ENCODE results near the gene CHD6.

Gene CHD6, protein sequence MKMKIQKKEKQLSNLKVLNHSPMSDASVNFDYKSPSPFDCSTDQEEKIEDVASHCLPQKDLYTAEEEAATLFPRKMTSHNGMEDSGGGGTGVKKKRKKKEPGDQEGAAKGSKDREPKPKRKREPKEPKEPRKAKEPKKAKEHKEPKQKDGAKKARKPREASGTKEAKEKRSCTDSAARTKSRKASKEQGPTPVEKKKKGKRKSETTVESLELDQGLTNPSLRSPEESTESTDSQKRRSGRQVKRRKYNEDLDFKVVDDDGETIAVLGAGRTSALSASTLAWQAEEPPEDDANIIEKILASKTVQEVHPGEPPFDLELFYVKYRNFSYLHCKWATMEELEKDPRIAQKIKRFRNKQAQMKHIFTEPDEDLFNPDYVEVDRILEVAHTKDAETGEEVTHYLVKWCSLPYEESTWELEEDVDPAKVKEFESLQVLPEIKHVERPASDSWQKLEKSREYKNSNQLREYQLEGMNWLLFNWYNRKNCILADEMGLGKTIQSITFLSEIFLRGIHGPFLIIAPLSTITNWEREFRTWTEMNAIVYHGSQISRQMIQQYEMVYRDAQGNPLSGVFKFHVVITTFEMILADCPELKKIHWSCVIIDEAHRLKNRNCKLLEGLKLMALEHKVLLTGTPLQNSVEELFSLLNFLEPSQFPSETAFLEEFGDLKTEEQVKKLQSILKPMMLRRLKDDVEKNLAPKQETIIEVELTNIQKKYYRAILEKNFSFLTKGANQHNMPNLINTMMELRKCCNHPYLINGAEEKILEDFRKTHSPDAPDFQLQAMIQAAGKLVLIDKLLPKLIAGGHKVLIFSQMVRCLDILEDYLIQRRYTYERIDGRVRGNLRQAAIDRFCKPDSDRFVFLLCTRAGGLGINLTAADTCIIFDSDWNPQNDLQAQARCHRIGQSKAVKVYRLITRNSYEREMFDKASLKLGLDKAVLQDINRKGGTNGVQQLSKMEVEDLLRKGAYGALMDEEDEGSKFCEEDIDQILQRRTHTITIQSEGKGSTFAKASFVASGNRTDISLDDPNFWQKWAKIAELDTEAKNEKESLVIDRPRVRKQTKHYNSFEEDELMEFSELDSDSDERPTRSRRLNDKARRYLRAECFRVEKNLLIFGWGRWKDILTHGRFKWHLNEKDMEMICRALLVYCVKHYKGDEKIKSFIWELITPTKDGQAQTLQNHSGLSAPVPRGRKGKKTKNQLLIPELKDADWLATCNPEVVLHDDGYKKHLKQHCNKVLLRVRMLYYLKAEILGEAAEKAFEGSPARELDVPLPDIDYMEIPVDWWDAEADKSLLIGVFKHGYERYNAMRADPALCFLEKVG (N-terminal part only)

DNA sequence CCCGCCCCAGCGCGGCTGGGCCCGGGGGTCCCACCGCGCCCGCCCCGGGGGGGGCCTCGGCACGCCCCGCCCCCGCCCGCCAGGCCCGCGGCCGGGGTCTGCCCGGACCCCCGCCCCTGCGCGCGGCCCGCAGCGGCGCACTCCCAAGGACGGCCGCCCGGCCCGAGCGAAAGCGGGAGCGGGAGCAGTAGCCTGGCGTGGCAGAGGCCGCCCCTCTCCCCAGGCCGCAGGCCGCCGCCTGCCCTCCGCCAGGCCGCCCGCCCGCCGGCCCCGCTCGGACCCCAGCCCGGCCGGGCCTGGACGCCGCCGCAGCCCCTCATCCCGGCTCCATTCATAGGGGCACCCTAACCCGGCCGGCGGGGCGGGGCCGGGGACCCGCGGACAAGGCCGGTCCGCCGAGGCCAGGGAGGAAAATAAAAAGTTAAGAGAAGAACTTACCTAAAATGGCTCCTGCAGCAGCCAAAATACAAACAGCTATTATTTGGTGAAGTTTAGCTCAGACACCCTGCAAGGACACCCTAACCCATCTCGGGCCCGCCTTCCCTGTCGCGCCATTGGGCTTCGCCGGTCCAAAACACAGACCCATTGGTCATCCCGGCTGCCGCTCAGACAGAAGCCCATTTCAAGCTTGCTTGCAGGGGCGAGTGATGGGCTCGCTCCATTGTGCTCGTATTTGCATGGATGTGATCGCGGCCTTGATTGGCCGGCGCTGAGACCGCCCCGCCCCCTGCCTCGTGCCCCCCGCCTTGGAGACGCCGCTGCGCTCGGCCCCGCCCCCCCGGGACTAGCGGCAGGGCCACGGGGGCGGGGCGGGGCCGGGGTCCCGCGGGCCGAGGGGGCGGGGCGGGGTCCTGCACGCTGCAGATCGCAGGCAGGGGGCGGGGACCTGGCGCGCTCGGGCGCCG lies at the start of gene CHD6:
TSS of gene CHD6 (minus strand) at position 476 of the 905 bp plus-strand sequence. CDS start 67,040 bp downstream, outside the sequence.
- Histone ChIP-seq H3K27ac (ENCODE audit: low read depth, low read length) (peak within 1 kb of the TSS; percentile 53; the same call in 1 of the 2 replicates), H3K36me3 (ENCODE audit: insufficient read depth, low read length) (no peaks in the 10 kb centered on the region), H3K79me2 (ENCODE audit: control insufficient read depth, insufficient read depth, low read length, unreplicated experiment) (peaks cover 43% of the 10 kb centered on the region), H3K27me3 (ENCODE audit: insufficient read depth, low read length) (no peaks in the 10 kb centered on the region), H2AFZ (ENCODE audit: low read length, unreplicated experiment) (peak within 1 kb of the TSS; percentile 79), H3K4me1 (ENCODE audit: control insufficient read depth, insufficient read depth, low read length, unreplicated experiment) (peaks cover 10% of the 10 kb centered on the region), H3K4me3 (ENCODE audit: low read depth, low read length) (peak within 1 kb of the TSS; percentile 80)

DNA sequence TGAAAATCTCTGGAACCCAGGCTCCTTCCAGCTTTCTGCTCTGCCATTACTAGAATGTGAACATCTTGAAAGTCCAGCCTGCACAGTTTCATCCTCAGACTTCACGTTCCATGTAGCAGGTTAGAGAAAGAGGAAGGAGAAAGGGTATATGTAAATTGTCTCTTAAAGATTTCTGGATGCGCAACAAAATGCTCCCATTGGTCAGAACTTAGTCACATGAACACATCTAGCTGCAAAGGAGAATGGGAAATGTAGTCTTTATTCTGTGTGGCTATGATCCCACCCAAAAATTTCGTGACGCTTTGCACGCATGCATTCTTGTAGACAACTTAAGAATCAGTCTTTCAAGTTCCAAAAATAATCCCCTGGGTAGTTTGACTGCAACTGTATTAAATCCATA lies 46.4 kb upstream of the CHD6 start:
- H3K4me3 ChIP-seq (ENCODE audit: low read depth, low read length): no peak overlapping the region

DNA sequence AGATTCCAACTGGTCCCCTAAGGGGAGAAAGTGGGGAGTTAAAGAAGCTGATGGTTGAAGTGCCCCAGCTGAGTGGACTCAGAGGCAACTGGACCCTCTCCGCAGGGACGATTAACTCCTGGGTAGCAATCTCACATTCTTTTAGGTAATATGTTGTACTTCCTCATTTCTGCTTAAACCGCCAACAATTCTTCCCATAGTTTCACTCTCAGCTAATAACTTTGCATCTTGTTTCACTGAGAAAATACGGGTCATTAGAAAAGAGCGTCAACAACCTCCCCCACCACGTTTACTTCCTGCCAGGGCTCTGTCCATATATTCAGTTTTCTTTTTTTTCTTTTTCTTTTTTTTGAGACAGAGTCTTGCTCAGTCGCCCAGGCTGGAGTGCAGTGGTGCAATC lies 39.5 kb upstream of the CHD6 start:
- Histone ChIP-seq H2AFZ (ENCODE audit: low read length, unreplicated experiment) (no peak overlapping the region), H3K4me1 (ENCODE audit: control insufficient read depth, insufficient read depth, low read length, unreplicated experiment) (no peaks in the 10 kb centered on the region), H3K4me3 (ENCODE audit: low read depth, low read length) (no peak overlapping the region), H3K79me2 (ENCODE audit: control insufficient read depth, insufficient read depth, low read length, unreplicated experiment) (no peaks in the 10 kb centered on the region), H3K36me3 (ENCODE audit: insufficient read depth, low read length) (no peaks in the 10 kb centered on the region), H3K27ac (ENCODE audit: low read depth, low read length) (no peak overlapping the region), H3K27me3 (ENCODE audit: insufficient read depth, low read length) (peaks cover 59% of the 10 kb centered on the region)

More for the DNA sequence above, 46.4 kb upstream of the CHD6 start:
- H3K27ac ChIP-seq (ENCODE audit: low read depth, low read length): no peak overlapping the region
- no peaks in the 10 kb centered on the region for H3K36me3 ChIP-seq (ENCODE audit: insufficient read depth, low read length)
- peaks cover 2% of the 10 kb centered on the region for H3K4me1 ChIP-seq (ENCODE audit: control insufficient read depth, insufficient read depth, low read length, unreplicated experiment)
- H3K27me3 ChIP-seq (ENCODE audit: insufficient read depth, low read length): peaks cover 33% of the 10 kb centered on the region
- H3K79me2 ChIP-seq (ENCODE audit: control insufficient read depth, insufficient read depth, low read length, unreplicated experiment): no peaks in the 10 kb centered on the region
- H2AFZ ChIP-seq (ENCODE audit: low read length, unreplicated experiment): no peak overlapping the region

DNA sequence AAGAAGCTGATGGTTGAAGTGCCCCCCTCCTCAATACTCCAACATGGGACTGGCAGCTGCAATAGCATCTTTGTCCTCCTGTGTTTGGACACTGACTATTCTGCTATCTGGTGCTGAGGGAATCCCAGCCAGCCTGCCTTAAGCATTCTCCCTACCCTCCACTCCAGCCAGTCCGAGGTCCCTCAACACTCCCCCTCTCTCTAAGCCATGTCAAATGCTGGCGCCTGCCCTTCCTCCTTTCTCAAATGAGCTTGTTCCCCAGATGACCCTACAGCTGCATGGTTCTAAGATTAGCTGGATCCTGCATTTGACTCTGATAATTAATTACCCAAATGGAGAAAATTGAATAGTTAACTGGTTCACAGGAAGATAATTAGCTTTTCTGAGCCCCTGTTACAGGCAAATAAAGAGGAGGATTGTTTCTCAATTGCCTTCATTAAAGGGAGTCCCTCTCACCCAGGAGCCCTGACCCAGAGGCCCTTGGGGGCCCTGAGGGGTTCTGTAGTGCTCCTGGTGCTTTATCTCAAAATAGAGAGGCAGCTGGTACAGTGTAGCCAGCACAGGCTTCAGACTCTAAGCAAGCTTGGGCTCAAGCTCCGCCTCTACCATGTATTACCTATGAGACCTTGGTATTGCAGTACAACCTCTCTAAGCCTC lies 37.9 kb upstream of the CHD6 start:
- no peaks in the 10 kb centered on the region for H3K79me2 ChIP-seq (ENCODE audit: control insufficient read depth, insufficient read depth, low read length, unreplicated experiment)
- H3K27me3 ChIP-seq (ENCODE audit: insufficient read depth, low read length): peaks cover 61% of the 10 kb centered on the region
- H3K27ac ChIP-seq (ENCODE audit: low read depth, low read length): no peak overlapping the region
- no peaks in the 10 kb centered on the region for H3K4me1 ChIP-seq (ENCODE audit: control insufficient read depth, insufficient read depth, low read length, unreplicated experiment)
- H2AFZ ChIP-seq (ENCODE audit: low read length, unreplicated experiment): no peak overlapping the region
- no peak overlapping the region for H3K4me3 ChIP-seq (ENCODE audit: low read depth, low read length)
- no peaks in the 10 kb centered on the region for H3K36me3 ChIP-seq (ENCODE audit: insufficient read depth, low read length)

DNA sequence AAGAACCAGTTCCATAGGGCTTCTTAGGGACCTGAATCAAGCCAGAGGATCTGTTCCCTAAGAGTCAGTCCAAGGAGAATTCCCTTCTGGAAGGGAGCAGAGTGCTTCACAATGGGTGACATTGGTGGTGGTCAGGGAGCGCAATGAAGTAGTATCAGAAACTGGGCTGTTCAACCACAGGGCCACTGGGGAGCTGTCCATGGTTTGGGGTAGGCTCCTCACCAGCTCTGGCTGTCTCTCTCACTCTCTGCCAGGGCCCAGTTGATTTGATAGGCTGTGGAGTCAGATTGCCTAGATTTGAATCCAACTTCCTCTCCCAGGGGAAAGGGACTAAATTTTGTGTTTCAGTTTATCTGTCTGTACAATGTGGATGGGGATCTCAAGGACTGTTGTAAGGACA lies 36.7 kb upstream of the CHD6 start:
- H3K4me1 ChIP-seq (ENCODE audit: control insufficient read depth, insufficient read depth, low read length, unreplicated experiment): no peaks in the 10 kb centered on the region
- H3K79me2 ChIP-seq (ENCODE audit: control insufficient read depth, insufficient read depth, low read length, unreplicated experiment): no peaks in the 10 kb centered on the region
- no peaks in the 10 kb centered on the region for H3K36me3 ChIP-seq (ENCODE audit: insufficient read depth, low read length)
- H3K4me3 ChIP-seq (ENCODE audit: low read depth, low read length): no peak overlapping the region
- H3K27me3 ChIP-seq (ENCODE audit: insufficient read depth, low read length): peaks cover 60% of the 10 kb centered on the region
- H3K27ac ChIP-seq (ENCODE audit: low read depth, low read length): no peak overlapping the region
- no peak overlapping the region for H2AFZ ChIP-seq (ENCODE audit: low read length, unreplicated experiment)

DNA sequence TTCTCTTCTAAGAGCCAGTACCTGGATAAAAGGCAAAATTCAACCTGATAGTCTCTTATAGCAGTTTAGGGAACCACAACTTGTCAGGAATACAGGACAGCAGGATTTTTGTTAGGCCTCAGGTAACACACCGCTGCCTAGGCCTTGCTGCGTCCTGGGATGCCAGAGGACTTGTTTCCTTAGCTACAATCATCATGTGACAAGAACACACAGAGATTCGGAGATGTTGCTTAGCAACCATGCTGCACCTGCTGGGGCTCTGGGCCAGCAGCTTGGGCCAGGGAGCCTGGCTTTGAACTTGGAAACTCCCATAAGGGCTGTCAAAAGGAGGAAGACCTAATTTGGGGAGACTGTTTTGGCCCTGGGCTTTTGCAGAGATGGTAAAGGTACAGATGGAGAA lies 36.1 kb upstream of the CHD6 start:
- peaks cover 60% of the 10 kb centered on the region for H3K27me3 ChIP-seq (ENCODE audit: insufficient read depth, low read length)
- no peaks in the 10 kb centered on the region for H3K79me2 ChIP-seq (ENCODE audit: control insufficient read depth, insufficient read depth, low read length, unreplicated experiment)
- no peak overlapping the region for H3K27ac ChIP-seq (ENCODE audit: low read depth, low read length)
- H3K4me3 ChIP-seq (ENCODE audit: low read depth, low read length): no peak overlapping the region
- H3K36me3 ChIP-seq (ENCODE audit: insufficient read depth, low read length): no peaks in the 10 kb centered on the region
- H2AFZ ChIP-seq (ENCODE audit: low read length, unreplicated experiment): no peak overlapping the region
- H3K4me1 ChIP-seq (ENCODE audit: control insufficient read depth, insufficient read depth, low read length, unreplicated experiment): no peaks in the 10 kb centered on the region

DNA sequence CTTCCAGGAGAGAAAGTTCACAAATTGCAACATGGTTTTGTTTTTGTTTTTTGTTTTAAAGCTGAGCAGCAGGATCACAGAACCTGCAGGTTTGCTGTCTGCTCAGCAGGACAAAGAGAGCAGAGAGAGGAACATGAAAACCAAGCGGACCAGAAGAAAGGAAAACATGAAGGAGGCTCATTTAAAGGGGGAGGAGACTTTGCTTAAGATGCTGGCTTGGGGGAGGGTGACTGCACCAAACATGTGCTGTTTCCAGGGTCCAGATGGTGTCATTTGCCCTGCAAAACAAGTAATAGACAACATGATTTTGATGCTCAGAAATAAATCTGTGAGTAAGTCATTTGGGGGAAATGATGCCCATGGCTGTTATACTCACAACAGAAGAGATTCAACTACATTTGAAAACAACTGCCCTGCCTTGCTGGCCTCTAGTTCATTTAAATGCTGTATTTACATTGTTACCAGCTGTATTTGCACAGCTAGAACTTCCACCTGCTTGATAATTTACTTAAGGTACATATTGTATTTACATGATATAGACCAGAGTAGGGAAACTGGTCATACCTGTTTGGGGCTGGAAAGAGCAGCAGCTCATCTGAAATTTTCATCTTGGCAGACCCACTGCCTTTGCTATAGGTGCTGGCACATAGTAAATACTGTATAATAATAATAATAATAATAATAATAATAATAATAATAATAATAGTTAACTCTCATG lies 32.2 kb upstream of the CHD6 start:
- Histone ChIP-seq H3K36me3 (ENCODE audit: insufficient read depth, low read length) (no peaks in the 10 kb centered on the region), H3K27ac (ENCODE audit: low read depth, low read length) (no peak overlapping the region), H3K79me2 (ENCODE audit: control insufficient read depth, insufficient read depth, low read length, unreplicated experiment) (no peaks in the 10 kb centered on the region), H2AFZ (ENCODE audit: low read length, unreplicated experiment) (no peak overlapping the region), H3K4me1 (ENCODE audit: control insufficient read depth, insufficient read depth, low read length, unreplicated experiment) (no peaks in the 10 kb centered on the region), H3K27me3 (ENCODE audit: insufficient read depth, low read length) (peaks cover 78% of the 10 kb centered on the region), H3K4me3 (ENCODE audit: low read depth, low read length) (no peak overlapping the region)

DNA sequence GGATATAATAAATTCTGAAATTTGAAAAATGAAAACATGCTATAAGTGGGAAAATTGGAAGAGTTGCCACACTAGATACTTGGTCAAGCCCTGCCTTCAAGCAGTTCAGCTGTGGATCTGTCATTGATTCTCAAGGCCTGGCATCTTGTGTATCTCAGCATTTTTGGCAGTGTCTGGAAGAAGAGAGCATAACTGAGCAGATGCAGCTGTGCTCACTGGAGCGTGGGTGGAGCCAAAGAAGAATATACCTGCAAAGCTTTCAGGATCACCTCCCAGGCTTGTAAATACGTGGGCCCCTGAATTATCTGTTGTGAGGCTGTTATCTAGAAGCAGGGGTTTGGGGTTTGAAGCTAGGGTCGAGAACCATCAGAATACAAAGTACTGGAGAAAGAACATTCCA lies 31.3 kb upstream of the CHD6 start:
- peaks cover 84% of the 10 kb centered on the region for H3K27me3 ChIP-seq (ENCODE audit: insufficient read depth, low read length)
- no peak overlapping the region for H3K4me3 ChIP-seq (ENCODE audit: low read depth, low read length)
- H3K27ac ChIP-seq (ENCODE audit: low read depth, low read length): no peak overlapping the region
- H3K79me2 ChIP-seq (ENCODE audit: control insufficient read depth, insufficient read depth, low read length, unreplicated experiment): no peaks in the 10 kb centered on the region
- no peaks in the 10 kb centered on the region for H3K36me3 ChIP-seq (ENCODE audit: insufficient read depth, low read length)
- H2AFZ ChIP-seq (ENCODE audit: low read length, unreplicated experiment): no peak overlapping the region
- H3K4me1 ChIP-seq (ENCODE audit: control insufficient read depth, insufficient read depth, low read length, unreplicated experiment): no peaks in the 10 kb centered on the region

DNA sequence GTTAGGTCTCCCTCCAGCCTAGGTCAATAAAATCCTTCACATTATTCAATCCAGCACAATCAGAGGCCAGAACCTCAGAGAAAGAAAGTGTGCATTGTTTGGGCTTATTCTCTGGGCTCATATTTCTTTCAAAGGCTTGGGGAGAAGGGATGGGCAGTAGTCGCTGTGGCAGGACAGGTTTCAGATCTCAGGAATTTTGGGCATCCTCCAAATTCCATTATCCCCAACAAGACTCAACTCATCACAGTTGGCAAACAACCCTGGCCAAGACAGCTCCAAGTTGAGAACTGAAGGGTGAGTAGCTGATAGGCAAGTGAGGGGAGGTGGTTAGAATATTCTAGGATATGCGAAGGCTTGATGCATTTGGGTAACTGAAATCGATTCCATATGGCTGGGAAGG lies 27.2 kb upstream of the CHD6 start:
- Histone ChIP-seq H3K4me1 (ENCODE audit: control insufficient read depth, insufficient read depth, low read length, unreplicated experiment) (peaks cover 6% of the 10 kb centered on the region), H3K4me3 (ENCODE audit: low read depth, low read length) (no peak overlapping the region)

More for the DNA sequence above, 27.2 kb upstream of the CHD6 start:
- no peaks in the 10 kb centered on the region for H3K79me2 ChIP-seq (ENCODE audit: control insufficient read depth, insufficient read depth, low read length, unreplicated experiment)
- H2AFZ ChIP-seq (ENCODE audit: low read length, unreplicated experiment): no peak overlapping the region
- H3K27ac ChIP-seq (ENCODE audit: low read depth, low read length): no peak overlapping the region
- peaks cover 64% of the 10 kb centered on the region for H3K27me3 ChIP-seq (ENCODE audit: insufficient read depth, low read length)
- H3K36me3 ChIP-seq (ENCODE audit: insufficient read depth, low read length): no peaks in the 10 kb centered on the region

Measured in ACC112 (cell line).